Esophagus muscularis mucosa (tissue), 4 donors: Measurements from ENCODE around the gene LPAR1. TPM values are rescaled to one million over a fixed set of nuclear protein-coding genes. Genes with fewer than 3 reads are reported as not detected.
A peak's percentile ranks its signal among the peaks of the same experiment; 100 is the strongest.

ENCODE experiments used
- DNase-seq: peaks from one replicate; pipeline ENCODE4 v3.0.0-alpha.2; 2017; ENCODE audit errors: extremely low spot score
- H3K27ac ChIP-seq, 4 donors: fragments of 200-600 bp; sonication (generic); replicated peaks in 1 of 4; 1 replicate in 3 of 4; 2 replicates in 1 of 4; pipeline ENCODE4 v1.5.1; 2016 to 2019; ENCODE audit warnings: mild to moderate bottlenecking in 1 of 4
- H3K27me3 ChIP-seq, 4 donors: fragments of 200-600 bp; sonication (generic); one replicate each; pipeline versions ENCODE4 v1.5.1 to v1.6.0; 2016 to 2019
- H3K36me3 ChIP-seq, 4 donors: fragments of 200-600 bp; sonication (generic); one replicate each; pipeline ENCODE4 v1.5.1; 2016 to 2019
- H3K4me1 ChIP-seq, 4 donors: fragments of 200-600 bp; sonication (generic); one replicate each; pipeline ENCODE4 v1.5.1; 2016 to 2019
- H3K4me3 ChIP-seq, 4 donors: fragments of 200-600 bp; sonication (generic); 1 replicate in 2 of 4; 2 replicates in 2 of 4; pipeline ENCODE4 v1.5.1; 2016 to 2019; ENCODE audit warnings: mild to moderate bottlenecking in 4 of 4, moderate library complexity in 1 of 4
- H3K9me3 ChIP-seq, 4 donors: fragments of 200-600 bp; sonication (generic); 1 replicate in 3 of 4; 2 replicates in 1 of 4; pipeline ENCODE4 v1.5.1; 2016 to 2019
- CTCF ChIP-seq, 3 experiments: fragments of 200-600 bp in 2 of 3; fragments of 450-650 bp in 1 of 3; sonication (generic) in 2 of 3; IDR thresholded peaks; one replicate each; pipeline ENCODE4 v1.5.1; 2017 to 2019; ENCODE audit warnings: antibody characterized with exemption in 3 of 3, mild to moderate bottlenecking in 2 of 3, moderate library complexity in 1 of 3
- EP300 ChIP-seq: sonication (generic); formaldehyde crosslinking; IDR thresholded peaks from one replicate; pipeline ENCODE4 v1.6.1; 2017; ENCODE audit warnings: antibody characterized with exemption
- POLR2A ChIP-seq: fragments of 450-650 bp; IDR thresholded peaks from one replicate; pipeline ENCODE4 v1.6.1; 2017; ENCODE audit warnings: antibody characterized with exemption, moderate library complexity, mild to moderate bottlenecking, low read depth
- POLR2AphosphoS5 ChIP-seq, 2 donors: sonication (generic); formaldehyde crosslinking; IDR thresholded peaks; one replicate each; pipeline ENCODE4 v1.6.1; 2017; ENCODE audit warnings: antibody characterized with exemption in 2 of 2
- WGBS: methylation state at CpG from one replicate; pipeline ENCODE4 v1.1.5; 2018; 5-methylcytosine and 5-hydroxymethylcytosine counted together
- intact Hi-C: fragments of 100-400 bp; cut with DNase I; formaldehyde crosslinking; loops from one replicate; pipeline ENCODE4 v1.15.1; 2023
- total RNA-seq, 4 donors: library from RNA; depleted of rRNA; stranded (reverse); fragments of >200 nt; gene quantifications; one replicate each; pipeline versions ENCODE4 v1.1.0 to v1.2.1, GENCODE V29; 2016

LPAR1 gene
- total RNA-seq, 4 donors from 2014 or later, result 34.1 to 55.5 (median 48.8) TPM

- H3K27me3 ChIP-seq, result no peaks in the 10 kb centered on the region
- no peaks in the 10 kb centered on the region for H3K36me3 ChIP-seq
- no peak overlapping the region for H3K27ac ChIP-seq
- no peaks in the 10 kb centered on the region for H3K9me3 ChIP-seq
- no peak for DNase-seq
- no peak overlapping the region for H3K4me3 ChIP-seq
- peaks cover 0 to 4% (median 0%) of the 10 kb centered on the region in 4 donors for H3K4me1 ChIP-seq
- 86% methylated on average over 1 of the region's 1 CpG for WGBS
- intact Hi-C loops, result no loop called here
- TF ChIP-seq POLR2AphosphoS5 (IDR thresholded peaks at IDR 0.05) (no peak), EP300 (no peak), POLR2A (no peak), CTCF (IDR thresholded peaks at IDR 0.05) (no peak)
Measured at GRCh38 chr9:111005746-111006470, 32.4 kb downstream of the LPAR1 start.

DNA sequence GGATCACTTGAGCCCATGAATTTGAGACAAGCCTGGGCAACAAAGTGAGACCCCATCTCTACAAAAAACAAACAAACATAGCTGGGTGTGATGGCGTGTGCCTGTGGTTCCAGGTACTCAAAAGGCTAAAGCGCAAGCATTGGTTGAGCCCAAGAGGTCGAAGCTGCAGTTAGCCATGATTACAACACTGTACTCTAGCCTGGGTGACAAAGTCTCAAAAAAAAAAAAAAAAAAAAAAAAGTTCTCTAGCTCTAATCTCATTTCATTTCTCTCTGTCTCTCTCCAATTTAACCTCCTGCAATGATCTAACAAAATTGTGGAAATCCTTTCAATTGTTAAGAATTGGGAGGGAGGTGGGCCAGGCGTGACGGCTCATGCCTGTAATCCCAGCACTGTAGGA, 33.3 kb downstream of the LPAR1 start:
- intact Hi-C loops, result no loop called here
- DNase-seq, result no peak
- H3K4me3 ChIP-seq, result no peak overlapping the region
- TF ChIP-seq EP300 (no peak), POLR2A (no peak), CTCF (IDR thresholded peaks at IDR 0.05) (no peak), POLR2AphosphoS5 (IDR thresholded peaks at IDR 0.05) (no peak)
- H3K4me1 ChIP-seq, result peaks cover 0 to 4% (median 0%) of the 10 kb centered on the region in 4 donors
- WGBS, result 96% methylated on average over 5 of the region's 5 CpGs
- no peaks in the 10 kb centered on the region for H3K36me3 ChIP-seq
- H3K9me3 ChIP-seq, result no peaks in the 10 kb centered on the region
- H3K27me3 ChIP-seq, result no peaks in the 10 kb centered on the region
- H3K27ac ChIP-seq, result no peak overlapping the region

- intact Hi-C loops, result no loop called here
- TF ChIP-seq EP300 (no peak), CTCF (IDR thresholded peaks at IDR 0.05) (no peak), POLR2AphosphoS5 (IDR thresholded peaks at IDR 0.05) (no peak), POLR2A (no peak)
- no peak for DNase-seq
- Histone ChIP-seq H3K4me3 (no peak overlapping the region), H3K36me3 (no peaks in the 10 kb centered on the region), H3K4me1 (peaks cover 0 to 4% (median 0%) of the 10 kb centered on the region in 4 donors), H3K9me3 (no peaks in the 10 kb centered on the region), H3K27ac (no peak overlapping the region), H3K27me3 (no peaks in the 10 kb centered on the region)
- WGBS, result 90% methylated on average over 3 of the region's 3 CpGs
Measured at GRCh38 chr9:111003182-111003581, 35.1 kb downstream of the LPAR1 start.

GRCh38 chr9:111001526-111001925, 36.7 kb downstream of the LPAR1 start:
- Histone ChIP-seq H3K4me3 (no peak overlapping the region), H3K9me3 (no peaks in the 10 kb centered on the region), H3K36me3 (no peaks in the 10 kb centered on the region), H3K4me1 (peaks cover 0 to 10% (median 3%) of the 10 kb centered on the region in 4 donors), H3K27ac (no peak overlapping the region), H3K27me3 (no peaks in the 10 kb centered on the region)
- WGBS, result 67% methylated on average over 1 of the region's 1 CpG
- TF ChIP-seq CTCF (IDR thresholded peaks at IDR 0.05), result no peak
- TF ChIP-seq EP300, result no peak
- no peak for TF ChIP-seq POLR2AphosphoS5 (IDR thresholded peaks at IDR 0.05)
- no peak for TF ChIP-seq POLR2A
- no peak for DNase-seq
- intact Hi-C loops, result no loop called here

- intact Hi-C loops, result no loop called here
- Histone ChIP-seq H3K27ac (peak overlapping the region; percentile 24 to 32 (median 26)), H3K4me3 (no peak overlapping the region), H3K4me1 (peaks cover 0 to 8% (median 6%) of the 10 kb centered on the region in 4 donors), H3K9me3 (no peaks in the 10 kb centered on the region), H3K36me3 (no peaks in the 10 kb centered on the region), H3K27me3 (no peaks in the 10 kb centered on the region)
- WGBS, result 73% methylated on average over 2 of the region's 2 CpGs
- TF ChIP-seq POLR2A, result no peak
- TF ChIP-seq CTCF (IDR thresholded peaks at IDR 0.05), result no peak
- TF ChIP-seq POLR2AphosphoS5 (IDR thresholded peaks at IDR 0.05), result no peak
- no peak for TF ChIP-seq EP300
- no peak for DNase-seq
Measured at GRCh38 chr9:111000202-111000601, 38.1 kb downstream of the LPAR1 start.
